ENCODE results near the gene POC5.

DNA sequence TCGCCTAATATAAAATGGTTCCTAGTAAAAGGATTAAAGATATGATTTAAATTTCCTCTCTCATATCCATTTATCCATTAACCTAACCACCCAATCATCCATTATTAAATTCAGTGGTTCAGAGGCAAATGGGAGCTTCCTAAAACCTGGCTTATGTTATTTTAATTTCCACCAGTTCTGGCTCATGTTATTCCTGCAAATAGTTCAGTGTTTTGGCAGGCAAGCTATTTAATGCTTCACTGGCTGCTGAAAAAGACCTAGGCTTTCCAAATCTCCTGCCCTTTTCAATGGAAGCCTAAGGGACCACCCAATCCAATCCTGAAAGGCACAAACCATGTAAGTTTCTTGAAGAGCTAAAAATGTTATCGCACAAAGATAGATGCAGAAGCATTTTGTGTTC lies 52.3 kb downstream of the POC5 start:
- TF ChIP-seq POLR2A (IDR thresholded peaks at IDR 0.05) (no peak), CTCF (IDR thresholded peaks at IDR 0.05) (no peak)

Data from Peyer's patch (tissue), 4 donors.